ENCODE data around the gene CACNA2D3.
"Not testable (repeated sequence)": the region's sequence is repeated elsewhere in the genome, so short reads cannot be mapped to it uniquely, and the experiment has no call there.

Gene CACNA2D3

DNA sequence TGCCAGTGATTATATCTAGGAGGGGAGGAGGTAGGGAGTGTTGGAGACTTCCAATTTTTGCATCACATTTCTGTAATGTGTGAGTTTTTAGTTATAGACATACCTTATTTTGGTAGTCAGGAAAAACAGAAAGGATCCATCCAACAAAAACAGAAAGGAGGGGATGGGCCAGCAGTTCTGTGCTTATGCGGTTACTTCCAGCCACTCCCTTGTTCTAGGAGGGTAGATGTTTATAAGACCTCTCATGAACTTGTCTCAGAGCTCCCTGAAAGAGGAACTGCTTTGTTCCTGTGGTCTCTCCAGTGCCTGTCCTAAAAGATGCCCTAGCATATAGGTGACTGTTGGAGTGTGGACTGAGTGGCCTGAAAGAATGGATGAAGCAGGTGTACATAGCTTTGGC lies 323.3 kb downstream of the CACNA2D3 start:
- no peak for DNase-seq (ENCODE audit: low spot score)

DNA sequence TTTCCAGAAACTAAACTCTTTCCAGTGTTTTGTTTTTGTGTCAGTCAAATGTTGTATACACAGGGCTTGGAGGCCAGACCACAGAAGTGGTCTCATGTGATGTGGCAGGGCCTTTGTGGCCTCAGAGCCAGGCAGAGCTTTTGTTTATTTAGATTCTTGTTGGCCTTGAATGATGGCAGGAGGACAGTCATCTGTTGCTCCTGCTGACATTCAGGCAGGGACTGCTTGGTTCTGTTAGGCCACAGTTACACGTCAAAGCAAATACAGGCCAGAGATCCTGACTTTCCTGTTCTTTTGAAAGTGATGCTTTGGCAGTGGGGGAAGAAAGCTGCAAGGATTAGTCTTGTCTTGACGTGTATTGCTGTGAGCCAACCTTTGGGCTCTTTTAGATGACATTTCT lies 325.1 kb downstream of the CACNA2D3 start:
- DNase-seq (ENCODE audit: low spot score) = no peak

DNA sequence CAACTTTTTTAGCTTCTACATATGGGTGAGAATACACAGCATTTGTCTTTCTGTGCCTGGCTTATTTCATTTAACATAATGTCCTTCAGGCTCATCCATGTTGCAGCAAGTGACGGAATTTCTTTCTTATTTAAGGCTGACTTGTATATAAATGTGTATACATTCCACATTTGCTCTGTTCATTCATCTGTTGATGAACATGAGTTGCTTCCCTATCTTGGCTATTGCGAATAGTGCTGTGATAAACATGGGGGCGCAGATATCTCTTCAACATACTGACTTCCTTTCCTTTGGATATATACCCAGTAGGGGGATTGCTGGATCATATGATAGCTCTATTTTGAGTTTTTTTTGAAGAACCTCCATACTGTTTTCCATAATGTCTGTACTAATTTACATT lies 332.5 kb downstream of the CACNA2D3 start:
- no peak for DNase-seq (ENCODE audit: low spot score)

DNA sequence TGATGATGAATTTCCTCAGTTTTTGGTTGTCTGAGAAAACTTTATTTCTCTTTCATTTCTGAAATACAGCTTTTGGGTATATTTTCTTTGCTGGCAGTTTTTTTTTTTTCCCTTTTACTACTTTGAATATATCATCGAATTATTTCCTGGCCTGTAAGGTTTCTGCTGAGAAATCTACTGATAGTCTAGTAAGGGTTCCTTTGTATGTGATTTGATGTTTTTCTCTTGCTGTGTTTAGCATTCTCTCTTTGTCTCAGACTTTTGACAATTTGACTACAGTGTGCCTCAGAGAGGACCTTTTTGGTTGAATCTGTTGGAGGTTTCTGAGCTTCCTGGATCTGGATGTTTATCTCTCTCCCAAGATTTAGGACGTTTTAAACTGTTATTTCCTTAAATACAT lies 336.0 kb downstream of the CACNA2D3 start:
- DNase-seq (ENCODE audit: low spot score) = no peak

DNA sequence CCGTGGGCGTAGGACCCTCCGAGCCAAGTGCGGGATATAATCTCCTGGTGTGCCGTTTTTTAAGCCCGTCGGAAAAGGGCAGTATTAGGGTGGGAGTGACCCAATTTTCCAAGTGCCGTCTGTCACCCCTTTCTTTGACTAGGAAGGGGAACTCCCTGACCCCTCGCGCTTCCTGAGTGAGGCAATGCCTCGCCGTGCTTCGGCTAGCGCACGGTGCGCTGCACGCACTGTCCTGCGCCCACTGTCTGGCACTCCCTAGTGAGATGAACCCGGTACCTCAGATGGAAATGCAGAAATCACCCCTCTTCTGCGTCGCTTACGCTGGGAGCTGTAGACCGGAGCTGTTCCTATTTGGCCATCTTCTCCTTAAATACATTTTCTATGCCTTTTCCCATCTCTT lies 342.2 kb downstream of the CACNA2D3 start:
- not testable (repeated sequence) for DNase-seq (ENCODE audit: low spot score)

DNA sequence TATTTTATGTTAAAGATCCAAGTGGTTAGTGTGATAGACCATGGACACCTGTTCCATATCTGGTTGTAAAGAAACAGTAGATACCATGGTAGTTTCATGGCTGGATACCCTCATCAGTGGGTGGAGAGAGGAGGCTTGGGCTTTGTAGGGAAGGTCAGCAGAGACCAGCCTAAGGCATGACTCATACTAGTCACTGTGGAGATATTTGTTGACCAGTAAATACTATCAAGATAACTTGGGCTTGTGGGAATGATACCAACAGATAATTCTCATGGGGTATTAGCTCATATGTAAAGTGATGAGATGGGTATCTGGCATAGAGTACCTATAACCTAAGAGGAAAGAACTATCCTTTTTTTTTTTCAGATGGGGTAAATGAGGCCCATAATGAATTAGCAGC lies 354.5 kb downstream of the CACNA2D3 start:
- no peak for DNase-seq (ENCODE audit: low spot score)

DNA sequence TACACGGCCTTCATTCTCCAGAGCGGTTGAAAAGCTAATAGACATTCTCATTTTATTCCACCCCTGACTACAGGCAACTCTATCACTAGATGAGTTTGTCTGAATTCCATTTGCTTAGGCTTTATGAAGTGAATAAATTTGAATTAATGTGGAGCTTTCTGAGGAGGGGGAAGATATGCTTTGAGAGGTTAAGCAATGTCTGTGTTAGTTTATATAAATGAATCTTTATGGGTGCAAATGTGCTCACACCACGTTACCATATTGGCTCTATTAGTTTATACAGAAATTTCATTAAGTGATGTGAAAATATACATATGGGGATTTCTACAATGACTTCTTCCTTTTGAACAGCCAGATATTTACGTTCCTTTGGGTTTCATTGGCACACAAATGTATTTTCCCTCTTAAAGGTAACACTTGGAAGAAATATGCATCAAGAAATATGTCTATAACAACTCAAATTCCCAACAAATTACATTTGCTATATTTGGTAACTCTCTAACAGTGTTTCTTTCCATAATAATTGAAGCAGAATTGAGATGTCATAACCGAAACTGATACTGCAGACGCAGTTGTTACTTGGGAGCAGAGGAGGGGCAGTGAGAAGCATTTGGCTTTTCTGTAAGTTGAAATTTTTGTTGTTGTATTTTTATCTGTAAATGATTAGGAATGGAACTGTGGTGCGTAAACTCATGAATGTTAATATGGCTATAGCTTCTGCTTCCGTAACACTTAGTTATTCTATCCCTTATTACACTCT lies 359.4 kb downstream of the CACNA2D3 start:
- no peak for DNase-seq (ENCODE audit: low spot score)

DNA sequence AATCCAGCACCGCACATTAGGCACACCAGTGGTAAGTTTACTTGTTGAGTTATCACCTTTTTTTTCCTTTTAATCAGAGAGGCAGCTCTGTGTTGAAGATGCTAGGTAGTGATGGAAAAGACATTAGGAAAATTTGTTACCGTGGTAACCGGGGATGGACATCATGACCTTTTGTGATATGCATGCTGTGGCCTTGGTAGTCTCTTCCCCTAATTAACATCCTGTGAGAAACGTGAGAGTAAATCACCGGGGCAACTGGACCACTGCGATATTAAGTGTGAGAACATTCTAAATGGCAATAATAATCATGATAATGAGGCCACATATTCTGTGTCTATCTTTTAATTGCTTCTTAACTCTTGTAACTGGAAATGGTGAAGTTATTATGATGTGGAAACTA lies 362.0 kb downstream of the CACNA2D3 start:
- no peak for DNase-seq (ENCODE audit: low spot score)

DNA sequence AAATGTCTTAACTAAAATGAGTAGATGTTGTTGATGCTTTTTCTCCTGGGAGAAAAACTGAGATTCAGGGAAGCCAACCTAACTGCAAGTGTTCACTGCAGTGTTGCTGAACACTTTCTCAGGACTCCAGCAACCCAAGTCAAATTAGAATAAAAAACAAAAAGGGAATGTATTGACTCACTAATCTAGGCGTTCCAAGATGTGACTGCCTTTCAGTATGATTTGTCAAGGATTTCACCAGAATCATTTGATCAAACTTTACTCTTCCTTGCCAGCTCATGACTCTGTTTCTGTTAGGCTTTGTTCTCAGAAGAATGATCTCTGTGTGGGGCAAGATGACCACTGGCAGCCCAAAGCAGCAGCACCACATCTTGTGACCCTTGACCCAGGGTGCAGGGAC lies 364.0 kb downstream of the CACNA2D3 start:
- no peak for DNase-seq (ENCODE audit: low spot score)

DNA sequence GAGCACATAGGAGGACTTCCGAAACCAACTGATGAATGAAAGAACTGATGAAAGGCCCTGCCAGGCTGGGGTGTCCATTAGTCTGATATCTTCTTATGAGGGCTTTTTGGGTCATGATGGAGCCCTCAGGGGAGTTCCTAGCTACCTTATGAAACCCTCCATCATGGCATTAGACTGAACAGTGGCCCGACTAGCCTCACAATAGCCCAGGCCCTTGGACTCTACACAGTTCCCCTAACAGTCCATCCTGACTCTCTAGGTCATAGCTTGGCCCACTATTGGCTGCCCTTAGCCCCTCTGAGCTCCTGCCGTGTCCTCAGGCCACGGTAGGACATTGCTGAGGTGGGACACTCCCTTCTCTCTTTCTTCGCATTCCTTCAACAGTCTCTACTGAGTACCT lies 365.9 kb downstream of the CACNA2D3 start:
- no peak for DNase-seq (ENCODE audit: low spot score)

DNA sequence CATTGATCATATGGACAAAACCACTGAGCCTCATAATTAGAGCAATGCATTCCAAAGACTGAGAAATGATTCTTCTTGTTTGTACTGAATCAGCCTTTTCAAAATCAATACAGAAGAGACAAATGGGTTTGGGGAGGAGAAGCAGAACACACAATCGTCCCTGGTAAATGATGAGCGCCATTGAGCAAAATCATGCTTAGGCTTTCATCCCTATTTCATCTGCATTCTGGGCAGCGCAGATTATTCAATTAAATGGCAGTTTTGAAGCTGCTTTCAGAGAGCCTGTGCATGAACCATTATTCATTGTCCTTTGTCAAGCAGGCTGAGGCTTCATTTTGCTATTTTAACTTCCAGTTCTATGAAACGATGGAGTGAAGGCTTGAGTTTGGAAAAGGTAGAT lies 371.9 kb downstream of the CACNA2D3 start:
- no peak for DNase-seq (ENCODE audit: low spot score)

DNA sequence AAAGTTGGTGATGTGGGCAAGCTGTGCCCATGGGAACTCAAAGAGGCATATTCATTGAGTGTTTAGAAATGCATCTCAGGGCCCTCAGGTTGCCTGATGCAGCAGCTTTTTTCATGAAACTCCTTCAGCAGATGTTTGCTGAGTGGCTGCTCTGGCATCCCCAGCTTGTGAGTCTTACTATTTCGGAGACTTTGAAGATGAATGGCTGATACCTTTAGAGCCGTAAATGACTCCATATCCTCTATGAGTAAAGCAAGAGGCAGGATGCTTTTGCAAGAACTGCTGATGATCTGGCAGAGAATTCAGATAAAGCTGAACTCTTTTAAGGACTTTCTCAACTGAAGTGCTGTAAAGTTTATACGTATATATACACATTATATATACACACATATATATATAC lies 384.3 kb downstream of the CACNA2D3 start:
- no peak for DNase-seq (ENCODE audit: low spot score)

DNA sequence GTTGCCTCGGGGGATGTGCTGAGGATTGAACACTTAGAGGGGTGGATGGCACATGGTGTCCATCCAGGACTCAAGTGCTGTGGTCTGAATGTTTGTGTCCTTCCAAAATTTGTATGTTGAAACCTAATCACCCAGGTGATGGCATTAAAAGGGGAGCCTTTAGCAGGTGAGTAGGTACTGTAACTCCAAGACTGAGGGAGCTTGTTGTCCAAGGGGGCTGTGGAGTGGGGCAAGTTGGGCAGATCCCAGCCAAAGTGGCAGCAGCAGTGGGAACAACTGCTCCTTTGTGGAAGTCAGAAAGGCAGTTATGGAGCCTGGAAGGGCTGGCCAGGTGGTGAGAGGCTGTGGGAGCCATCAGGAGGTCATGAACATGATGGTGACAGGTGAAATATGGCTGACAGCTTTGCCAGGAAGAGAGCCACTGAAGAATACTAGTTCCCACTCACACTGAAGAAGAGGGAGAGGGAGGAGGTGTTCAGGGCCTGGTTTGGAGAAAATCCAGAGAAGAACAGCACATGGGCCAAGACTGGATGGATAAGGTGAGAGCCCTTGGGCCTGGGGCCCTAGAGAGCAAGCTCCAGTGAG lies 385.6 kb downstream of the CACNA2D3 start:
- DNase-seq (ENCODE audit: low spot score) = no peak

DNA sequence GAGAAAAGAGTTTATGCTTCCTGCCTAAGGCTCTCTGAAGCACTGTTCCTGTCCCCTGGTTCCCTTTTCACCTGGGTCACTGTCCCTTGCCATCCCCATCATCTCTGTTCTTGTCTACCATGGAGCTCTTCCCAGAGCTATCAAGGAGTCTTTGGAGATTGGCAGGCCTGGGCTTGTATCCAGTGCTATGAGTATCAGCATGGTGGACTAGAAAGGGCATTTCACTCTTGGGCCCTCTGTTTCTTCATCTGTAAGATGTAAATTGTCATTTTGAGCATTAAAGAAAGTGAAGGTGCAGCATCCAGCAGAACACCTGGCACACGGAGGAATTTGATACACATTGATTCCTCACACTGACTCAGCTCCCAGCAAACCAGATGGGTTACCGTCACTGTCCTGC lies 388.2 kb downstream of the CACNA2D3 start:
- no peak for DNase-seq (ENCODE audit: low spot score)

DNA sequence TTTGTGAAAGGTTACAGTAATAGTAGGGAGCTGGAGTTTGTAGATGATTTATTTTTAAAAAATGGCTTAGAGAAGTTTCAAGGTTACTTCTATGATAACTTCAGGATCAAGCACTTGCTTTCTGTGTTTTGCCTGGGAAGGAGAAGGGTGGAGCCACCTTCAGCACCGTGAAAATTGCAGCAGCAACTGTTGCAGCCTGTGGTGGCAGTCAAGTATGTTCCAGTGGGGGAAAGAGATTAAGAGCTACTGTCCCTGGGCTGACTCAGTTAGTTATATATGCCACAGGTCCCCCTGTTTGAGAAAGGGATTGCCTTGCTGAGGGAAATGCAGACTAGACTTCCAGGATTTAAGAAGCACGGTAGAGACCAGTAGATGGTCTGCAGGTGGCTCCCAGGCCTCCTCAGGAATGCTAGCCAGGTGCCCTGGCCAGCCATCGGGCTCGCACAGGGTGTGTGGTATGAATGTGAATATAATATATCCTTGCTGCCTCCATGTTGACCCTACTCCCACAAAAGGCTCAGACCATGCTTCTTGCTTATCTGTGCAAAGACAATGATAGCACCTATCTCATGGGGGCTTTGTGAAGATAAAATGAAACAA lies 389.5 kb downstream of the CACNA2D3 start:
- no peak for DNase-seq (ENCODE audit: low spot score)

DNA sequence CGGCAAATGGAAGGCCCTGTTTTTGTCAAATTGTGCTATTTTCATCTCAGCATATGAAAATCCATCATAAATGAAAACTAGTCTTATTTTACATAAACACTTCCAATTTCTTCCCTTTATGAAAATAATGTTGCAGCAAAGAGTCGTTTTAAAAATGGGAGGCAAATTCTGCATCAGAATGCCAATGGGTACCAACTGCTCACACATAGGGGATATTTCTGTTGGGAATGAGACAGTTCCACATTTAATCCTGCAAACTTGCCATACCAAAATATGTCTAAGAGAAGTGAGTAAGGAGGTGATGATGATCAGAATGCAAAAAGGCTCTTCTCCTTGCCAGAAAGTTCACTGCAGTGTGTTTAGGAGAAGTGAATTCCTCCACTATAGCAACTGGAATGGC lies 391.7 kb downstream of the CACNA2D3 start:
- DNase-seq (ENCODE audit: low spot score) = no peak

DNA sequence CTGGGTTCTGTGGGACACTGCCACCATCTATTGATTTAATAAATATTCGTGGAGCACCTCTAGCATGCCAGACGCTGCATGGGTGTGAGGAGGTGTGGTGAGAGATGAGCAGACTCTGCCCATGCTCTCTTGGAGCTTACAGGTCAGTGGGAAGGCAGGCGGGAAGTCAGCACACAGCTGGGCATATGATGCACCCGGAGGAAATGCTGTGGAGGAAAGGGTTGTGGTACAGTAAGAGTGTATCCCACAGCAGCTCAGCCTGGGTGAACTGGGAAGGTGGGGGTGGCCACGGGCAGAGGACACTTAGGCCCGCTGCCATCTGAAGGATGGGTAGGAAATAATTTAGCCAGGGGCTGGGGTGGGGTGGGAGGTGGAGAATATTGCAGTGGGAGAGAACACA lies 392.1 kb downstream of the CACNA2D3 start:
- DNase-seq (ENCODE audit: low spot score) = no peak

DNA sequence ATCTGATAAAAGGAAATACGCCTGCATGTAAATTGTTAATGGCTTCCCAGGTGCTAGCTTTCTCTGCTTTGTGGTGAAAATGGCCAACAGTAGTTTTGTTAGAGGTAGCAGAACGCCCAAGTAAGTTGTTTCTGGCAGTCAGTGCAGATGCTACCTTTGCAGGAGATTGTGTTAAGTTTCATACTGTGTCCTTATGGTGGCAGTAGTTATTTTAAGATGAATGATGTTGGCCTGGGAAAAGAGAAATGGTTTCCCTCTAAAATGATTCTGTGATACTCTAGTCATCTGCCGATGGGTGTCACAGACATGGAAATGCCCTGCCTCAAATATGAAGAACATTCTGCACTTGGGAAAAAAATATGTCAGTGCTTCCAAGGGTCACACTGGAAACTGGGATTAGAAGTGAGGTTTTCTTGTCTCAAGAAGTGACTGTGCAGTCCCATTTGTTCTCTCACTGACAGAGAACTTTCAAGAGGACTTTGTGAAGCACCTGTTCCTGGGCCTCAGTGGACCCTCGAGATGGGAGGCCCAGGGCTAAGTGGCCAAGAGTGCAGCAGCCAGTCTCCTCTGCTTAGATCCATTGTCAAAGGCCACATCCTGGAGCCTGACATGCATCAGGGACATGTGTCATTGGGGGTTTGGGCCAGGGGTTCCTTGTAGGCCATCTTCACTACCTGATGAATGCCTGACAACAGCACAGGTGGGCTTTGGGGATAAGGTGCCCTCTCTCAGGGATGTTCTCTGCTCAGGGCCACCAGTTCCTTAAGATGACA lies 393.3 kb downstream of the CACNA2D3 start:
- DNase-seq (ENCODE audit: low spot score) = no peak

DNA sequence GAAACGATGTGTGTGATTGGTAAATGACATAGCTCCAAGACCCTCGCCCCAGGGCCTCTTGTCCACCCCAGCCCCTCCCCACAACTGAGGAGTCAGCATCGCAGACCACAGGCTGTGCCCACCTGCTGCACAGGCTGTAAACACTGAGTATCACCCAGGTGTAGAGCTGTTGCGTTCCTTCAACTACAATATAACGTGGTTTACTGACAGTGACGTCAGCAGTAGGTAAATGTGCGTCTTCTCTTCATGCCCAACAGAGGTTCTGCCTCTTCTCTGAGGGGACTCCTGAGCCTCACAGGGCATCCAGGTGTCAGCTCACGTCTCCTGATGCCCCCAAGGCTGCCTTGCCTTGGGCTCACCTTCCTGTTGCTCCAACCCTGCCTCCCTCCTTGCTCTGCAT lies 395.1 kb downstream of the CACNA2D3 start:
- DNase-seq (ENCODE audit: low spot score) = no peak

DNA sequence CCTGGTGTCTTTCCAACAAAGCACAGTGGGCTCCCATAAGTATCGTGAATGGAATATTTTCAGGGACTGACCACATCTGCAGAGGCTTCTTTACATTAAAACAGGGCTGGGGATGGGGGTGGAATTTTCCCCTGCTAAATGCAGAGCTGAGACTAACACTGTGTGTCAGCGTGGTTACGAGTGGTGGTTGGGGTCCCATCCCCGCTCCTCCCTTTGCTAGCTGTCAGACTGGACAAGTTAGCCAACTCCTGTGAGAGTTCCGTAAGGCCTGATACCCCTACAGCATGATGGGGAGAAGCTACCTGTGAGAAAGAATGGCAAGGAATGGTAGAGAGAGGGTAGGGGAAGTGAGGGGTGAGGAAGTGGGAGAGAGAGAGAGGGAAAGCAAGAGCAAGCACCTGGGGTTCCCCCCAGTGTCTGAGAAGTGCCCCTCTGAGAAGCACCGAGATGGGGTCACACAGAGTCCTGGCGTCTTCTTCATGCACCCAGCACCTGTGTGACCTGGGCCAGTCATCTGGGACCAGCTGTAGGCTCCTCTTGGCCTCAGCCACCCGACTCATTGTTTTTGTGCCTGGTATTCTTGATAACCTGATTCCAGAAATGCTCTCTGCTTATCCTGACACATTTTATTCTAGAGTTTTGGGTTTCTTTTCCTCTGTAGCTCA lies 395.8 kb downstream of the CACNA2D3 start:
- DNase-seq (ENCODE audit: low spot score) = no peak

DNA sequence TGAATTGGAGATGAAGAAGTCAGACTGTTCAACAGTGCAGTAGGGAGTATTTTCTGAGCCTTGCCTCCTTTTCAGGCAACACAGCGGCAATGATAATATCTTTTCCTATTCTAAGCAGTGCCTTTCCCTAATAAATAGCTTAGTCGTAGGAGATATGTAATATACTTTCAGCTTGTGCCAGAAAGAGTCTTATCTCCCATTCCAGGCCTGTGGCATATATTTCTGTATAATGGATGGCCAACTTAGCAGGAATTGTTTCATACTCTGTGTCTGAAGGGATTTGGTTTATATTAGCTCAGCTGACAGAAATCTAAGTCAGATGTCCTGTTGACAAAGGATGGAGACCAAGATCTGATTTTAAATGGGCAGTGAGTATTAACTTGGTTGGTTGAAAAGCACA lies 397.1 kb downstream of the CACNA2D3 start:
- no peak for DNase-seq (ENCODE audit: low spot score)

DNA sequence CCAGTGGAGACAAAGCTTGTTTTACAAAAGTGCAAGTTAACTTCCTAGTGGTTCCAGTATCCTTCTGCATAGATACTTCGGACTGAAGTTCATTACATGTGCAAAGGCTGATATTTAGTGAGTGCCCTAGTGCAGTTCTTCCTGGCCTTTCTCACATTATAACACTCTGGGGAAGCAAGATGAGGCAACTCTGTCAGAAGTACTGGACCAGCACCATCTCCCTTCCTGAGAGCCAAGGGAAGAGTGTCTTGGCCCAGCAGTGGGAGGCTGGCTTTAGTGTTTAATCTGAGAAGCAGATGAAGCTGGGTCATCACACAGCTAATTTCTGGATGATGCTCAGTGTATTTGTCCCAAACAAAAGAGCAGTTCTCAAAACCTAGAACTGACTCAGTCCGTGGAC lies 397.7 kb downstream of the CACNA2D3 start:
- DNase-seq (ENCODE audit: low spot score) = no peak

Measured in SK-N-DZ (cell line).